HG02943 (cell line): ENCODE data around the gene ANKS3.
A peak's percentile ranks its signal among the peaks of the same experiment; 100 is the strongest.

Experiments
- ATAC-seq: cut with Tn5 transposase; IDR thresholded peaks from one replicate; pipeline ENCODE4 v1.9.1; 2021; ENCODE audit warnings: mild to moderate bottlenecking, low read depth, moderate library complexity; ENCODE audit not compliant: unreplicated experiment

Gene ANKS3

DNA sequence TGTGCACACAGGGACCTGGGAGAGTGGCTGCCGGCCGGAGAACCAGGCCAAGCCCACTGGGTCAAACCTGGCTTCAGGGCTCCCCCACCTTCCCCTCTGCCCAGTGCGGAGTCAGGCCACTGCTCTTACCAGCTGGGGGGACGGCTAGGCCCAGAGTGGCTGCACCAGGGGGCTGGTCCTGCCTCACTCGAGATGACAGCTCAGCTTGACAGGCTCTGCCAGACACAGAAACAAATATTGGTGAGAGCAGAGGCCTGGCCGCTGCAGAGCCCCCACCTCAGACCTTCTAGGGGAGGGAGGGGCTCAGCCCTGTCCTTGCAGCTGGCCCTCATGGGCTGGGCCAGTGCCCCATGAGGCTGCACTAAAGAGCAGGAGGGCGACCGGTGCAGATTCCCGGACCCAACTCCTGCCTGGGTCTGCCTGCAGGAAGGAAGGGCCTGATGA lies 36.2 kb downstream of the ANKS3 start:
- ATAC-seq = no peak

DNA sequence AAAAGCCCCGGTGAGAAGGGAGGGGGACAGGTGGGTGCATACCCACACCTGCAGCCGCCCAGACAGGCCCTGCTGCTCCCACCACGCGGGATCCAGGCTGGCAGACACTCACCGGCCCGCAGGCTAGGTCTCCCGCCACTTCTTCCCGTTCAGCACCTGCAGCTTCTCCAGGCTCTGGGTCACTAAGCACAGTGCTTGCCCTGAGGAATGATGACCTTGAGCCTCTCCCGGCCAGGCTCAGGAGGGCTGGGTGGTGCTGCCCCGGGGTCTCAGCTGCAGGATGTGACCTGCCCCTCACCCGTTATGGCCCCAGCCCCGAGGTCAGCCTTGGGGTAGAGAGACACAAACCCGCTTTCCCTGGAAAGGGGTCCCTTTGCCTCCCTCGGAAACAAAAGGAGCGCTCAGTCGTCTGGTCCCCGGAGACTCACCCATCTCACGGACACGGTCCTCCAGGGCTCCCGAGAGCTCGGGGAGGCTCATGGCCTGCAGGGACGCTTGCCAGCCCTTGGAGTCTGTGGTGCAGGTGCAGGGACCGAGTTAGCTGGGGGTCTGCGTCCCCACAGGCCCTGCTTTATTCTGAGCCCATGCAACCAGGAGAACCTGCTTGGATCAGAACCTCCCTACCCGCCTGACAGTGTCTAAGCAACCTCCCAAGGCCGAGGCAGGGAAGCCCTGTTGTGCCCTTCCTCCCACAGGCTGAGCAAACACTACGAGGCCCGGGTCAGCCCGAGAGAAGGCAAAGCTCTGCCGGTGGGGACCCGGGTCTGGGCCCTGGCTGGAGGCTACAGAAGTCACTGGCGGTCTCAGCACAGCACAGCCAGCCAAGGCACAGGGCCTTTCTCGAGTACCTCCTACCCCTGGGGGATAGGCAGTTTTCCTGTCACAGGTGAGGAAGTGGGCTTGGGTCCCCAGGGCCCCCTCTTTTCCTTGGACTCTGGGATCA lies 36.9 kb downstream of the ANKS3 start:
- no peak for ATAC-seq

DNA sequence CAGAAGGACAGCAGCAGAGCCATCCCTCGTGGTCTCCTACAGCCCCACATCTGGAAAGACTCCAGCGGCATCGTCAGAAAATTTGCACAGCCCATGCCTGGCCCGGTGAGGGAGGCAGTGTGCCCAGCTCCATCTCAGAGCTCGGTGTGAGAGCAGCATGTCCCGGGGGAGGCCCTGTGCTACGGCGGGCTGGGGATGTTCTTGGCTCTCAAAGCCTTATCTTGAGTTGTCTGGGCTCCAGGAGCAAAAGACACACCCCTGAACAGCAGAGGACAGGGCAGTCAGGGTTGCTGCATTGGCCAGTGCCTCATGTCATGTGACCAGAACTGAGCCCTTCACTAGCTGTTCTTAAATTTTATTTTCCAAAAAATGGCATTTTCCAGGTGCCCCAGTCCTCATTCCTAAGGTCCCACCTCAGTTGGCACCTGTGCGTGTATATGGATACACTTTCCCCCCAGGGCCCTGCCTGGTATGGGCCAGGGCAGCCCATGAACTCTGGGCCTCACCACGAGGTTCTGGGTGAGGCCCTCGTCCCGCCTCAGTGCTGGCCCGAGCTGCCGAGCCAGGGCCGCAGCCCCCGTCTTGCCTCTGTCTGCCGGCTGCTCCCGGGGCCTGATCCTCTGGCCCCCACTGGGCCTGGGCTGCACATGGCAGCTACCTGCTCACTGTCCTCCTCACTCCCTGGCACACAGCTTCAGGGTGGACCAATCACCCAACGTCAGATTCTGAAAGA lies 37.7 kb downstream of the ANKS3 start:
- no peak for ATAC-seq

DNA sequence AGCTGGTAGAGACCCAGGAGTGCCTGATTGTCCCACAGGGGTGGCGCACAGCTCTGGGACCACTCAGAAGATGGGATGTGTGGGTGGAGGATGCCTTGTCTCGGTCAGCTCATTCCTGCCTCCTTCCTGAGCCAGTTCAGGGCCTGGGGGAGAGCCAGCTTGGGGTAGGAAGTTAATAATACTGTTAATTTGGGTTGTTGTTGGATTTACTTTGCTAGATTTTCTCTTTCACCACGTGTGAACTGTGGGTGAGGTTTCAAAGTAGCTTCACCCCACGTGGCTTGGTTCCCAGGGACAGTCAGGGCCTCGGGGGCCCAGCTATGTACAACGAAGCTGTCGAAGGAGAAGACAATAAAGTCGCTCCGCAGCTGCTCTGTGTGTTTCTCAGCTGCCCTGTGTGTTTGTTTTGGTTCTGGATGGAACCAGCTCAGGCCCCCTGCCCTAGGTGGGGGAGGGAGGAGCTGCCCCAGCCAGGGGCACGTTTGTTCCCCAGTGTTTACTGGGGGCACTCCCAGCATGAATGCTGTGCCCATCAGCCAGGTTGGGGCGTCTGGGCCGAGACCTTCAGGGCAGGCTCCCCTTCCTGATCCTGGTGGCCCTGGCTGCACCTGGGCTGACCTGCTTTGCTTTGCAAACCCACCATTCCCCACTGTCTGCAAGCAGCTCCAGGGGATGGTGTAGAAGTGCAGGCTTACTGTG lies 38.4 kb downstream of the ANKS3 start:
- ATAC-seq = no peak

DNA sequence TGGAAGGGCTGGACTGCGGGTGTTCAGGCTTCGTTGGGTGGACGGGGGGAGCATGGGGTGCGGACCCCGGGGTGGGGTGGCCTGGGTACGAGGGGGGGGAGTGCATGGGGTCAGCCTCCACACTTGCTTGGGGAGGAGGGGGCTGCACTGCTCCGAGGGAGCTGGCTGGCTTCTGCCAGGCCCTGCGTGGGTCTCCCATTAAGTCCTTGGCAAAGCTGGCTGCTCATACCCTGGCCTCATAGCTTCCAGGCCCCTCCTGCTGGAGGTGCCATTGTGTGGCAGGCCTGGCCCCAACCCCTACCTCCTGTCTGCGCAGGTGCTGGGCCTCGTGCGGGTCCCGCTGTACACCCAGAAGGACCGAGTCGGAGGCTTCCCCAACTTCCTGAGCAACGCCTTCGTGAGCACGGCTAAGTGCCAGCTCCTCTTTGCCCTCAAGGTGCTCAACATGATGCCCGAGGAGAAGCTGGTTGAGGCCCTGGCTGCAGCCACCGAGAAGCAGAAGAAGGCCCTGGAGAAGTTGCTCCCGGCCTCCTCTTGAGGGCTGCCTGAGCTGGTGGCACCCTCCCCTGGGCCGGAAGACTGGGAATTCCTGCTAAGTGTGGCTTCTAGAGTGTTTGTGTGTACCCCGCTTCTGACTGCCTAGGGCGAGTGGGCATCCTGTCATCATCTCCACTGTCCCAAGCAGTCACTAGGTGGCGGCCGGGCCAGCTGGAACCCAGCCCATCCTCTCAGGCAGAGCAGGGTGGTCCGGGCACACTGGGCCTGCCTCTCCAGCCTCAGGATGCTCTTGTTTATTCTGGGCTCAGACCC lies 39.2 kb downstream of the ANKS3 start:
- no peak for ATAC-seq

DNA sequence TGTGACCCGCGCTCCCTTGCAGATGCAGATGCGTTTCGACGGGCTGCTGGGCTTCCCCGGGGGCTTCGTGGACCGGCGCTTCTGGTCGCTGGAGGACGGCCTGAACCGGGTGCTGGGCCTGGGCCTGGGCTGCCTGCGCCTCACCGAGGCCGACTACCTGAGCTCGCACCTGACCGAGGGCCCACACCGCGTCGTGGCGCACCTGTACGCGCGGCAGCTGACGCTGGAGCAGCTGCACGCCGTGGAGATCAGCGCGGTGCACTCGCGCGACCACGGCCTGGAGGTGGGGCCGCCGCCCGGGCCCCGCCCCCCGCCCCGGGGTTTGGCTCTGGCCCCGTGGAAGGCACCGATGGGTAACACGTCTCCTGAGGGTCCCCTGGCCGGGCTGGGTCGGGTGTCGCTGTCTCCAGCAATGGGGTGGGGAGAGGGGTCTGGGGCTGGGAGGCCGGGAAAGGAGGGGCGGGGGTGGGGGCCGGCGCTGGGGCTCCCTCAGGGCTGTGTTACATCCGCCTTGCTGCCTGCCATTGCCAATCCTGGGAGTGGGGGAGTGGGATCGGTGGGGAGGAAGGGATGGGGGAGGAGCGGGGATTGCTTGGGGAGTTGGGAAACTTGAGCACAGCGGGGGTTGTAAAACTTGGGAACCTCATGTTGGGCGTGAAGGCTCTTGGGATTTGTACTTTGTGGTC lies 40.0 kb downstream of the ANKS3 start:
- peak; percentile 8 for ATAC-seq

DNA sequence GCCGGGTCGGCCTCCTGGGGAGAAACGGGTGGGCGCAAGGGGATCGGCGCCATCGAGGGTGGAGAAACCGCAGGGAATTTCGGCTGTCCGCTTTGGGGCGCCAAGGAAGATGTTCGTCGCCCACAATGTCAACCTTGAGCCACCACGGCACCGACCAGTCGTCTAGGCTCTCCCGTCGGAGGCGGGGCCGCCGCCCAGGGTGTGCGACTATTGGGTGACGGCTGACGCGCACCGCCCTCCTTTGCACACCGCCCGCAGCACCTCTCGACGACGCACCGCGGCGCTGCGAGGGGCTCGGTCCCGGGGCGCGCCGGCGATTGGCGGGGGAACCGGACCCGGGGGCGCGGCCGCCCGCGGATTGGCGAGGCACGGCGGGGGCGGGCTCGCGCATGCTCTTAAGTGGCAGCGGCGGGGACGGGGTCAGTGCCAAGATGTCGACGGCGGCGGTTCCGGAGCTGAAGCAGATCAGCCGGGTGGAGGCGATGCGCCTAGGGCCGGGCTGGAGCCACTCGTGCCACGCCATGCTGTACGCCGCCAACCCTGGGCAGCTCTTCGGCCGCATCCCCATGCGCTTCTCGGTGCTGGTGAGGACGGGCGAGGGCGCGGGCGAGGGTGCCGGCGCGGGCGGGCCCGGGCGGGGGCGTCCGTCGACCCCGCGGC lies 40.6 kb downstream of the ANKS3 start, which contains the start of gene NUDT16L1:
NUDT16L1 (plus strand) TSS at position 267 of the 660 bp plus-strand sequence; CDS start at position 432, 165 bp downstream.
- peak; percentile 94 for ATAC-seq

DNA sequence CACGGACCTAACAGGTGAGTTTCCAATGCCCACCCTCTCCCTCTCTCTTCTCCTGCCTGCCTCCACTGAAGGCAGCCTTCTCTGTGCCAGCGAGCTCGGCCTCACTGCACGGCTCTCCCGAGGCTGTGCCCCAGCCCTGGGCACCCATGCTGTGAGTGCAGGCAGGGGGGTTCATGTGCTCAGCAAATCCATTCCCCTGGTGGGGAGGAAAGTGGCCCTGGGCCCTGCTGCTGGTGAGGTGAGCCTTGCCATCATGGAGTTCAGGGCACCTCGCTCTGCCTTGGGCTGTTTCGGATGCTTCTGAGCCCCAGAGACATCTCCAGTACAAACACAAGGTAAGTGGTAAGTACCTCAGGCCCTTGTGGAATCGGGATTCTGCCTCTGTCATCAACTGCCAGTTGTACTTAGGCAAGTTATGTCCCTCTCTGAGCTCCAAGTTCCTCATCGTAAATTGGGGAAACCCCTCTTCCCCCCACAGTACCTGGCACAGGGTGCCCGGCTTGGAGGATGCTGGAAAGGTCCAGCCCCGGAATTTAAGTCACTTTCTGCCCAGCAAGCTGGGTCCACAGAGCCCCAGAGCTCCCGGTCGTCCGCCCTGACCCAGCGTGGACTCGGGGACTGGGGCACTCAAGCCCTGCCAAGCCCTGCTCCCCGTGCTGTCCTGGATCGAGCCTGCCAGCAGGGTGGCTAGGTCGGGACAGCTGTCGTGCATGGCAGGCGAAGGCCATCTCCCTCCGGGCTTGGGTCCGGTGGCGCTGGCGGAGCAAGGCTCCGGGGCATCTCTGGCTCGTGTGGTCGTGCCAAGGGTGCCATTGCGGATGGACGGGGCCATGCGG lies 41.4 kb downstream of the ANKS3 start:
- peak; percentile 24 for ATAC-seq

DNA sequence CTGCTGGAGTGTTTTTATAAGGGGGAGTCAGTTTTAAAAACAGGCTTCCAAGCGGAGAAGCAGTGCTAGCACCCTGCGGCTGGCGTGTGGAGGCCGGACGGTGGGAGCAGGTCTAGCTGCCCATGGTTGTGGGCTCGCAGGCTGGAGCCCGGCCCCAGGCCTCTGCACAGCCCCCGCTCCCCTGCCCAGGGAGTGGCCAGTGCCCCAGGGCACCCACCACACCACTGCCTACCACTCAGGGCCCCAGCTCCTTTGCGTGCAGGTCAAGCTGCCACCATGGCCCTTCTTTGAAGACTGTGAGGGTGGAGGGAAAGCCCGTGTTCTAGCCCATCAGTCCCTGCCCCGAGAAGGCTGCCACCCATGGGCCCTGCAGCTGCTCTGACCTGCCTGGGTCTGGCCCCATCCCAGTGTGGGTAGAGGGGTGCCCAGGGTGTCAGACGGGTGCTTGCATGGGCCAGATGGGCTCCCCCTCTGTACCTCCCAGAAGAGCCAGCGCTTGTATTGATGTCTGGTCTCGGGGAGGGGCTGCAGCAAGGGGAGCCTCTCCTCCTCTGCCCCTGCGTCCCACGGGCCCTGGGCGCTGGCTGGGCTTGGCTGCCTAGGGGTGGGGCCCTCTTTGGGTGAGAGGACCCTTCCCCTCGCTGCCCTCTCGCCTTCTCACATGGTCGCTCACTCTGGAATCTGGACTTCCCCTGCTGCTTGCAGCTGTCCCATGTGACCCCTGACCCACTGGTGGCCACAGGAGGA lies 42.2 kb downstream of the ANKS3 start:
- ATAC-seq = no peak

DNA sequence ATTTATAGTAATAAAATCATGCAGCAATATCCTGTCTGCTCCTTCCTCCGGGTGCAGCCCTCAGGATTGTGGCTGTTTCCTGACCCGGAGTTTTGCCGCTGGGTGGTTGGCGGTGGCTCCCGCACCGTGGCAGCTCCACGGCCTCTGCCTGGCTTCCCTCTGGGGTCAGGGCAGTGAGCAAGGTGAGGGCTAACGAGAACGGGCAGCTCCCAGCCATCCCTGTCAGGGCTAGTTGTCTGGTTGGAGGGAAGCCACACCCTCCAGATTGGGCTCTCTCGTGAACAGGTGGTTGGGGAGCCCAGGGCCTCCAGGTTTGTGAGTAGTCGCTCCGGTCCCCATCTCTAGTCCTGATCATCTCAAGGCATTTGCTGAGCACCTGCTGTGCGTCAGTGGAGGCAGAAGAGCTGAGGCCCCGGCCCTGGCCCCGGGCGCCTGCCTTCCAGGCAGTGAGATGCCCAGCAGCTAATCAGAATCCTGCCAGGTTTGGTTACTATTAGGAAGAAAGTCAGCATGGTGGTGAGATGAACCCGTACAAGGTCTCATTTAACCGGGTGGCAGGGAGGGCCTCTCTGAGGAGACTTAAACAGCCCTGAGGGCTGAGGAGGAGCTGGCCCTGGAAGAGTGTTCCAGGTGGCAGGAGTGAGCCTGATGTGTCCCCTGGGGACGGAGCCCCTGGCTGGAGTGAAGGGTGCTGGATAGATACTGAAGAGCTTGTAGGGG lies 43.0 kb downstream of the ANKS3 start:
- ATAC-seq = no peak

DNA sequence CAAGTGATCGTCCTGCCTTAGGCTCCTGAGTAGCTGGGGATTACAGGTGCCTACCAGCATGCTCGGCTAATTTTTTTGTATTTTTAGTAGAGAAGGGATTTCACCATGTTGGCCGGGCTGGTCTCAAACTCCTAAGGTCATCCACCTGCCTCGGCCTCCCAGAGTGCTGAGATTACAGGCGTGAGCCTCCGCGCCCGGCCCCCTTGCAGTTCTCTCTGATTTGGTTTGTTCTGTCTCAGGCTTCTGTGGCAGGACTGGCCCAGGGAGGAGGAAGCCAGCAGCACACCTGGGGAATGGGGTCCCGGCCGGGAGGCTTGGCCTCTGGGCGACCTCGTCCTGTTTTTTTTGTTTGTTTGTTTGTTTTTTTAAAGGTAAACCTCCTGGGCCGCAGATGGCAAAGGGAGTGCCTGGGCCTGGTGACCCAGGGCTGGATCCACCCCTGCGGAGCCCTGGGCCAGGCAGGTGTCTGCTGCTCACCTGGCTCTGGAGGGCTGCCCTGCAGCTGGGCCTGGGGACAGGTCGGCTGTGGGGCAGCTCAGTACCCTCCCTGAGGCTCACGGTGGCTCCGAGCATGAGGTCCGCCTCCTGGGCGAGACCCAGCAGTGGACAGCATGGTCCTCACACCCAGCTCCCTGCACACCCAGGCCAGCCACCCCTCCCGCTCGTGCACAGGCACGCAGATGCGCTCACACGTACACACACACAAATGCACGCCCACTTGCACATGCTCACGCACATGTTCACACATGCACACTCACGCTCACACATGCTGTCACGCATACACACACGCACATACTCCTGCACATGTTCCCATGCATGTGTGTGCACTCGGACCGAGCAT lies 44.0 kb downstream of the ANKS3 start:
- no peak for ATAC-seq

DNA sequence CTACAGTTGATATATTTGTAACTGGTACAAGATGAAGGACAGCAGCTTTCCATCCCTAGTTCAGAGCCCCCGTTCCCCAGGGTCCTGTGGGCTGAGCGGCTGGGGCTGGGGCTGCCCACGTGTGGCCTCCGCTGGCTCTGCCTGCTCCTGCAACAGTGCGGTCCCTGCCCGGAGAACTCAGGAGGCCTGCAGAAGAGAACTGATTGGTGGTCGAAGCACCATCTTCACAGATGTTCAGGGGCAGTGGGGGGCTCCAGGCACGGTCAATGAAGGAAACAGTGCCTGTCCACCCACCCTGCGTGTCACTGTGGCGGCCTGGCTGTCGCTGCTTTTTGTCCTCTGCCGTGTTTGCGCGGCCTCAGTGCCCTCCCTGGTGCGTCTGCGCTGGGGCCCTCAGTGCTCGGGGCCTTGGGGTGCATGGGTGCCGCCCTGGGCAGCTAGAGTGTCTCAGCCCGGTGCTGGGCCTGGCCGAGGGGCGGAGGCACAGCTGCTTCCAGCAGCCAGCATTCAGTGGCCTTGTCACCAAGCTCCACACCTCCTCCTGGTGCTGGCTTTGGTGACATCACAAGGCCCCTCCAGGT lies 44.9 kb downstream of the ANKS3 start:
- no peak for ATAC-seq

DNA sequence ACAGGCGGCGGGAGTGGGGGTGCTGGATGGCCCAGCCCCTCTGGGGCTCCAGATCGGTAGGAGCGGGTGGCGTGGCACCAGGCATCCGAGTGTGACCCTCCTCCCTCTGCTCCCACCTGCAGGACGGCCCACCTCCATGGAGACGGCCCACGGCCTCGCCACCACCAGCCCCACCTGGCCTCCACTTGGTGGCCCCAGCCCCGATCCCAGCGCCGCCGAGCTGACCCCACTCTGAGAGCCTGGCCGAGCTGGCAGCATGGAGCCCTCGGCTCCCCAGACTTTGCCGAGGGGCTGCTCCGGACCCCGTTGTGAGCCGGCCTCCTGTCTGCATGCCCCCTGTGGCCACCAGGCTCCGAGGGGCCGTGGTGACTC lies 45.4 kb downstream of the ANKS3 start:
- no peak for ATAC-seq

DNA sequence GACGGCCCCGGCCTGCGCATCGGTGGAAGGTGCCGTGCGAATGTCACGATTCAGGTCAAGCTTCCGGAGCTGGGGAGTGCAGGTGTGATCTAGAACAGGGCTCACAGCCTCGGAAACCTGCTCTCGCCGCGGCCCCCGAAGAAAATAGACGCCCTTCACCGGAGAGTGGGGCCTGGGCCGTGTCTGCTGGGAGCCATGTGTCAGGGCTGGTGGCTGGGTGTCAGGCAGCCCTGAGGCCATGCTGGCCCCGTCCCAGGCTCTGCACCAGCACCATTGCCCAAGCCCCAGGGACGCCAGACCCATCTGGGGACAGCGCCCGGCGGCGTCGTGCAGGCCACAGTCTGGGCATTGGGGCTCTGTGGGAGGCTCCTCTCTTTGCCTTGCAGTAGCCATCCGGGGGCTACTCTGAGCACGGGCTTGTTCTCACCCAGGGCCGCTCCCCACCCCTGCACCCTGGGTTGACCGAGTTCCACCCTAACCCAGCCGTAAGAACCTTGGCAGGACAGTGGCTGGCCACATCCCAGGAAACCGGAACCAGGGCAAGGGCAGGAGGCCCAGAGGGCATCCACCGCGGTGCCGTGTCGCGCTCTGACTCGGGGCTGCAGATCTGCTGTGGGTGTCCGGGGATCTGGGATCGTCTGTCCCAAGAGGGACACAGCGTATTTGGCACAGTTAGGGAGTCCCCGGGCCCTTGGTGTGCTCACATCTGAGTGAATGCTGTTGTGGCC lies 46.0 kb downstream of the ANKS3 start:
- no peak for ATAC-seq

DNA sequence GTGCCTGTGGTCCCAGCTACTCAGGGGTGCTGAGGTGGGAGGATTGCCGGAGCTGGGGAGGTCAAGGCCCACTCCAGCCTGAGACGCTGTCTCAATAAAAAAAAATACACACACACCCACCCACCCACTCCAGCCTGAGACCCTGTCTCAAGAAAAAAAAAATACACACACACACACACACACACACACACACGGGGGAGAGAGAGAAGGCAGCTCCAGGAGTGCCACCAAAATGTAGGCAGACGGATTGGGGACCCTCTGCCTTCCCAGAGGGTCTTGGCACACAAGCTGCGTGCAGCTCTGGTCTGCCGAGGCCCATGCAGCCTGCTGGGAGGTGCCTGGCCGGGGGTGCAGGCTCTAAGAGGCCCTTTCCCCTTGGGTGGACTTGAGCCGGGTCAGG lies 46.7 kb downstream of the ANKS3 start:
- ATAC-seq = no peak
